NCI-H345 treated with DMSO at 0.1 percent for 48 hours (cell line): ENCODE results near the gene TMEM178A.
"Not testable (repeated sequence)": the region's sequence is repeated elsewhere in the genome, so short reads cannot be mapped to it uniquely, and the experiment has no call there.

Experiments
- DNase-seq: peaks from one replicate; lab custom pipeline; 2025; ENCODE audit not compliant: unreplicated experiment; lab: John Stamatoyannopoulos, UW

TMEM178A gene

GRCh38 chr2:39708003-39708402, 42.3 kb downstream of the TMEM178A start:
- no peak for DNase-seq

GRCh38 chr2:39710807-39711206, 45.1 kb downstream of the TMEM178A start:
- no peak for DNase-seq

GRCh38 chr2:39712953-39713352, 47.2 kb downstream of the TMEM178A start:
- DNase-seq, result no peak

GRCh38 chr2:39715095-39715494, 49.4 kb downstream of the TMEM178A start:
- DNase-seq, result no peak

- DNase-seq, result no peak
These were observed 50.1 kb downstream of the TMEM178A start for GRCh38 chr2:39715822-39716221.

GRCh38 chr2:39717067-39717466, 51.4 kb downstream of the TMEM178A start:
- DNase-seq, result no peak

- no peak for DNase-seq
These were observed 52.8 kb downstream of the TMEM178A start for GRCh38 chr2:39718483-39718882.

- no peak for DNase-seq
These were observed 53.6 kb downstream of the TMEM178A start for GRCh38 chr2:39719317-39719716.

- DNase-seq, result no peak
These were observed 55.3 kb downstream of the TMEM178A start for GRCh38 chr2:39720970-39721369.

- no peak for DNase-seq
These were observed 57.8 kb downstream of the TMEM178A start for GRCh38 chr2:39723497-39723896.

- no peak for DNase-seq
These were observed 58.5 kb downstream of the TMEM178A start for GRCh38 chr2:39723946-39724827.

GRCh38 chr2:39724828-39725144, 59.1 kb downstream of the TMEM178A start:
- DNase-seq, result no peak

GRCh38 chr2:39725401-39725800, 59.7 kb downstream of the TMEM178A start:
- no peak for DNase-seq

GRCh38 chr2:39728085-39728484, 62.4 kb downstream of the TMEM178A start:
- DNase-seq, result not testable (repeated sequence)

GRCh38 chr2:39728941-39729351, 63.2 kb downstream of the TMEM178A start:
- no peak for DNase-seq

- DNase-seq, result no peak
These were observed 64.6 kb downstream of the TMEM178A start for GRCh38 chr2:39730276-39730675.

GRCh38 chr2:39730685-39731302, 65.1 kb downstream of the TMEM178A start:
- no peak for DNase-seq

- no peak for DNase-seq
These were observed 65.8 kb downstream of the TMEM178A start for GRCh38 chr2:39731546-39731945.

GRCh38 chr2:39732482-39732881, 66.8 kb downstream of the TMEM178A start:
- no peak for DNase-seq

- DNase-seq, result no peak
These were observed 67.5 kb downstream of the TMEM178A start for GRCh38 chr2:39733070-39733674.

GRCh38 chr2:39734445-39734844, 68.7 kb downstream of the TMEM178A start:
- no peak for DNase-seq

- DNase-seq, result no peak
These were observed 69.9 kb downstream of the TMEM178A start for GRCh38 chr2:39735648-39736047.
